Measurements from ENCODE around the gene SMAD9.

Gene SMAD9

DNA sequence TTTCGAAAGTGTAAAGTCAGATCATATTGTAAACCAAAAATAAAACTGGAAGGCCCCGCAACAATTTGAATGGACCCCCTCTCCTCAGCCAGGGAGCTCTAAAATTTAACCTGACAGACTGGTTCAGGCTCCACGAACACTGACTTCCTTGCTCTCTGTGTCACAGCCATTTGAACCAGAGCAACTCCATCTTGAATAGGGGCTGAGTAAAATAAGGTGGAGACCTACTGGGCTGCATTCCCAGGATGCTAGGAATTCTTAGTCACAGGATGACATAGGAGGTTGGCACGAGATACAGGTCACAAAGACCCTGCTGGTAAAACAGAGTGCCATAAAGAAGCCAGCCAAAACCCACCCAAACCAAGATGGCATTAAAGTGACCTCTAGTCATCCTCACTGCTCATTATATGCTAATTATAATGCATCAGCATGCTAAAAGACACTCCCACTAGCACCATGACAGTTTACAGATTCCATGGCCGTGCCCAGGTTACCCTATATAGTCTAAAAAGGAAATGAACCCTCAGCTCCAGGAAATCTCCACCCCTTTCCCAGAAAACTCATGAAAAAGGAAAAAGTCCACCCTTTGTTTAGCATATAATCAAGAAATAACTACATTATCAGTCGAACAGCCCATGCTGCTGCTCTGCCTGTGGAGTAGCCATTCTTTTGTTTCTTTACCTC, 57.9 kb downstream of the SMAD9 start:
- DNase-seq: no peak

DNA sequence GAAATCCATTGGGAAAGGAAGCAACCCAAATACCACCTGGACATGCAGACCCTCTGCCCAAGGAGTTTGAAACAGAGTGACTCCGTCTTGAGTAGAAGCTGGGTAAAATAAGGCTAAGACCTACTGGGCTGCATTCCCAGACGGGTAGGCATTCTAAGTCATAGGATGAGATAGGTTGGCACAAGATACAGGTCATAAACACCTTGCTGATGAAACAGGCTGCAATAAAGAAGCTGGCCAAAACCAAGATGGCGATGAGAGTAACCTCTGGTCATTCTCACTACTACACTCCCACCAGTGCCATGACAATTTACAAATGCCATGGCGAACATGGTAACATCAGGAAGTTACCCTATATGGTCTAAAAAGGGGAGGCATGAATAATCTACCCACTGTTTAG, 60.8 kb downstream of the SMAD9 start:
- no peak for DNase-seq

DNA sequence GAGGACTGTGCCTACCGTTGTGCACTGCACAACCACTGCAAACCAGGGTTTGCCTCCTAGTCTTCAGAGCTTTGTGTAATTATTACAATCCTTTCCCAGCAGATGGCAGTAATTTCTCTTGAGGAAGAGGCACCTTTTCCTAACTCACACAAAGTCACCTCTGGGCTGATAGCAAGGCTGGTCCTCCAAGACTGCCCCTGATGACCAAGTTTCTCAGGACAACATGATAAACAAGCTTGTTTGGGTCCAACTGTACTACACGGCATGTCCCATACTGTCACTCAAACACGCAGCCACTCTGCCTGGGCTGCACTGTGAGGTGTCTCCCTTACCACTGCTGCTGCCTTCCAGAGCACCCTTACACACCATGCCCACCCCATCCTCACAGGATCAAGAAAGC, 61.7 kb downstream of the SMAD9 start:
- peak in 1 of 5 donors; percentile 32 for DNase-seq

DNA sequence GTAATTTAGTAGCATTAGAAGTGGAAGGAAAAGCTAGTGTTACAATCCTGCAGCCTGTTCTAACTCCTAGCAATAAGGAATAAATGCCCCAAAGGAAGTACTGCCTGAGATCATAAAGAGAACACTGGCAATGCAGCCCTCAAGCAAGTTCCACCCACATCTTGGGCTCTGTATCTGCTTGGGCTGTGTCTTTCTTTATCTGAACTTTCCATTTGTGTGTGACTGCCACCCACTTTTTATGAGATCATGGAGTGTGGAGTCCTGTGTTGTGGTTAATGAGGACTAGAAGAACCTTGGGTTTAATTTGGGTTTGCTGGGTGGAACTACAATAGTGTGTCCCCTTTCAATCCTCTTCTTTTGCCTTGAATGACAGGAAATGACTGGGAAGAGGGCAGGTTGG, 62.8 kb downstream of the SMAD9 start:
- DNase-seq: no peak

DNA sequence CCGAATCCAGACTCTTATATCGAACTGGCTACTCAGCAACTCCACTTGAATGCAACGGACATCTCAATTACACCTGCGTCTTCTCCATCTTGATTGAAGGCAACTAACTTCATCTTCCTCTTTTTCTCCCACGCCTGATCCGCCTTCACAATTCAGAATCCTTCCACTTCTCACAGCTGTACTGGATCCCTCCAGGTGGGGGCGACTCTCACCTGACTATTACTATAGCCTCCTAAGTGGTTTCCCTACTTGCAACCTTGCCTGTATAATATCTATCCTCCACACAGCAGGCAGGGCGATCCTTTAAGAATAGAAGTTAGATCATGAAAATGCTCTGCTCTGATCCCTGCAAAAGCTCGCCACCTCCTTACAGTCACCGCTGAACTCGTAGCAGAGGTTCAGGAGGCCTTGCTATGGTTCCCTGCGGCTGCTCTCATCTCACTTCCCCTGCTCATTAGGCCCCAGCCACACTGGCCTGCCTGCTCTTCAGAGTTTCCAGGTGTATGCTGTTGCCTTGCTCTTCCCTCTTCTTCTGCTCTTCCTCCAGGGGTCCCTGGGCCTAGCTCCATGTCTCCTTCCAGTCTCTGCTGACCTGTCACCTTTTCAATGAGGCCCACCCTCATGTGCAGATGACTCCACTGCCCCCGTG, 69.1 kb downstream of the SMAD9 start:
- no peak for DNase-seq

DNA sequence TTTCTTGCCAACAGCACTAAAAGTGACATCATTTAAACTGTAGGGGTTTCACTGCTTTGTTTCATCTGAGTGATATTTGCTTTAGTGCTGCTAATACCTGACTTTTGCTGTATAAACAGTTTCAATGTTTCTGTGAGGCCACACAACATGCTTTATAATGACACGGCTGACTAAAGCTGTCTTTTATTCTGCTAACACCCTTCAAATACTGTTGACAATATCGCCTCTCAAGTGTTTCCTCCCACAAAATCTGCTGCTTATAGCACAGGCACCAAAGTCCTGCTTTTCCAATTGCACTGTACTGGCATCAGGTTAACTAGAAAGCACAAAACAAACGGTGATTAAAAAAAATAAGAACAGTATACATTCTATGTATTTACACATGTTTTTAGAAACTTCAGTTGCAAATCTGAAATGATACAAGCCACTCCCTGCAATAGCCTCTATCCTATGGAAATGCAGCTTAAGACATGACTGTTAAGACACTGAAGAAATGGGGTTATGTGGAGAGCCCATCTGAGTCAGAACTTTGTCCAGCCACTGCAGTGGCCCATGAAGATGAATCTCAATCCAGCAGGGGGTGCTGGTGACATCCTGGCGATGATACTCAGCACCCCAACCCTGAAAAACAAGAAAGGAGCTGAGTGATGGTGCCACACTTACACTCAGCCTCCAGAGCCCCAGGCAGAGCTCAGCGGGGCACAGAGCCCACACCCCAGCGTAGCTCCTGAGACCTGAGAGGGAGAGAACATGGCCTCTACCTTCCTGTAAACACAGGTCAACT, 71.6 kb downstream of the SMAD9 start:
- peak in 1 of 5 donors; percentile 25 for DNase-seq

DNA sequence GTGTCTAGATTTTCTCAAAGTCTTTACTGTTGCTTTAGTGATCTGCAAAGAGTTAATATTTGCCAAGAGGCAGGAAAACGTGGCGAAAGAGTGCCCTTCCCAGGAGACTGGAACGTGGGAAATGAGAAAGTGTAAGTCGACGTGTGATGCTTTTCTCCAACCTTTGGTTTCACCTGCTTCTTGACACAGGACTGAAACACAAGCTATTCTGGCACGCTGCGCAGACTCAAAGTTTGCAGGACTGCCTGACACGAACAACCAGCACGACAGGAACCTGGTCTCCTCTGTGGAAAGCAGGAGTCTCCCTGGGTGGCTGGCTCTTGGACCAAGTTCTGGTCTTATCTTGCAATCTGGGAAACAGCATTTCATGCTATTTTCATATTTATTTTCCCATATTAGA, 72.4 kb downstream of the SMAD9 start:
- DNase-seq: no peak

DNA sequence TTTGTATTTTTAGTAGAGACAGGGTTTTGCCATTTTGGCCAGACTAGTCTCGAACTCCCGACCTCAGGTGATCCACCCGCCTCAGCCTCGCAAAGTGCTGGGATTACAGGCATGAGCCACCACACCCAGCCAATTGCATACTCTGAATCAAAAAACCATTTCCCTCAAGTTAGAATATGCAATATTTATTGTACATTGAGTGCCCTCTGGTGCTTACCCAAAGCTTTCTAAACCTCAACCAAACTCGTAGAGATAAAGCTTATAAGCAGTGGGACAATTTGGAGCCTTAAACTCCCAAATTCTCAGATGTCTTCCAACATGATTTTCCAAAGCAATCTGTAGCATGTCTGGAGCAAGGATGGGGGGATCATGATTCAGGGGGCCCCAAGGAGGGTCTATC, 78.6 kb downstream of the SMAD9 start:
- no peak for DNase-seq

DNA sequence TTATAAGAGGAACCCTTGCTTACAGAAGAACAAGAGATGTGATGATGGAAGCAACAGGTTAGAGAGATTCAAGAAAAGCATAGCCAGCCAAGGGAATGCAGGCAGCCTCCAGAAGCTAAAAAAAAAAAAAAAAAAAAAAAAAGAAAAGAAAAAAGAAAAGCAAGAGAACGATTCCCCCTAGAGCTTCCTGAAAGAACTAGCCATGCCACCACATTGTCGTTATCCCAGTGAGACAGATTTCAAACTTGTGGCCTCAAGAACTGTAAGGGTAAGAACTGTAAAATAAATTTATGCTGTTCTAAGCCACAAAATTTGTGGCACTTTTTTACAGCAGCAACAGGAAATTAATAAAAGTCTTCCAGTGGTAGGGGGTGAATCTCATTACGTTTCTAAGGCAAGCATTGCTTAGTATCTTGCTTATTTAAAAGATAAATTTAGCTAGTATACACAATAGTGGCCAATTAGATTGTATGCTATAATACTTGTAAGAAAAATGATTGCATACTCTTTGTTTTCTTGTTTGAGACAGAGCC, 79.3 kb downstream of the SMAD9 start:
- DNase-seq: no peak

DNA sequence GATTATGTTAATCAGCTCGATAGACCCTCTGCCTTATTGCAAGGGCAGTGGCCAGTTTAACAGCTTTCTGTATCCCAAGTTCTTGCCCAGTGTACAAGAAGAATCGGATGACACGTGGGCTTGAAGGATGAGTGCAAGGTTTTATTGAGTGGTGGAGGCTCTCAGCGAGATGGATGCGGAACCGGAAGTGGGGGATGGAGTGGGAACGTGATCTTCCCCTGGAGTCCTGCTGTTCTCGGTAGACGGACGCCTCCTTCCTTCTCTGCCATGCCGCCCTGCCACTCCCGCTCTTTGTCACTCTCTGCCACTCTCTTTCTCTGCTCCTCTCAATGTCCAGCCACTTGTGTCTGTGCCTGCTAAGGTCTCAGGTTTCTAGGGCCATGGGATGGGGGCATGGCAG, 80.1 kb downstream of the SMAD9 start:
- no peak for DNase-seq

DNA sequence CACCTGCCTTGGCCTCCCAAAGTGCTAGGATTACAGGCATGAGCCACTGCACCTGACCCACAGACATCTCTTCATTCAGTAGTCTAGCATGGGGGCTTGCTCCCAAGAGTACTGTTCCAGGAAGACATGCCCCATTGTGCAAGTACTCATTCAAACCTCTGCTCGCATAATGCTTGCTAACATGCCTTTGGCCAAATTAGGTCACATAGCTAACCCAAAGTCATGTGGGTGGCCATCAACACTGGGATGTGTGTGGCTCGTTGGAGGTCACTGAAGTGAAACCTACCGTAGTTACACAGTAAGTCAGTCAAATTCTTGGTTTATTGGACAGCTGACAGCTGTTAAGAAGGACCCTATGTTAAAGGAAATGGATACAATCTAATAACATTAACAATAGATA, 80.8 kb downstream of the SMAD9 start:
- DNase-seq: no peak

DNA sequence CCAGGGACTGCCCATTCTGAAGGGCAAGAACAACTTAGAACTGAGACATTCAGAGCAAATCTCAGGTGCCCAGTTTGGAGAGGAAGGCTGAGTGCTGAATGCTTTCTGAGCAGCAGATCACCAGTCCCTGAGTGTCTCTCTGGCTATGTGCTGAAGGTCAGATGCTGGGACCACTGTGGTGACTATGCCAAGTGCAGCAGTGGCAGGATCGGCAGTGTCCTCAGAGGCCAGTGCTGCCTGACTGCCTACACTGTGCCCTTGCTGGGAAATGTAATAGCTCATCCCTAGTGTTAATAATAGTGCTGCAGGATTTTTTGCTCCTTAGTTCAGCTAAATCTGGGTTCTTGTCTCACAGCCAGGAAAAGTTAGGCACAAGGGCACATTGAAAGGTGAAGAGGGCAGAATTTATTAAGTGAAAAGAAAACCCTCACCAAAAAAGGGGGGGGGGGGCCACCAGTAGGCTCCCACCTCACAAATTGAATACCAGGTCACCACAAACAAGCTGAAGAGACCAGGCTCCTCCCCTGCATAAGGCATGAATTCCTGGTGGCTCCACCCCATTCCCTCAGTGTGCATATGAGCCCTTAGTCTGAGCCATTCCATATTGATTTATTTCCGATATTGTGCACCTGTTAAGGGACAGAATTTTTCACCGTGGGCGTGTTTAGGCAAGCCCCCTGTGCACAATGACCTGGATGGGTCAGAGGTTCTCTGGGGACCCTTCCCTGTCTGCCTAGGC, 82.5 kb downstream of the SMAD9 start:
- no peak for DNase-seq

DNA sequence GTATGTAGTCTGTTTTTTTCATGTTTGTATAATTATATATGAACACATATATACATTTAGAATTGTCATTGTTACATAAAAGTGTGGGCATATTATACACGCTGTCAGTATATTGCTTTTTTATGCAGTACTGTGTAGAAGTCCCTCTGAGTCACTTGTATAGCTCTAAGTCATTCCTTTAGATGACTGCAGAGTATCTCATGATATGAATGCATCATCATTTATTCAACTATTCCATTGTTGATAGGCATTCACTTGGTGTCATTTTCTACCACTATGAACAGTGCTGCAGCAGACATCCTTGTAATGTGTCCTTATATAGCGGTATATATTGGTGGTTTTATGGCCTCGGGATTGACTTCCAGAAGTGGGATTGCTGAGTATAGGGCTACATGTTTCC, 85.7 kb downstream of the SMAD9 start:
- no peak for DNase-seq

DNA sequence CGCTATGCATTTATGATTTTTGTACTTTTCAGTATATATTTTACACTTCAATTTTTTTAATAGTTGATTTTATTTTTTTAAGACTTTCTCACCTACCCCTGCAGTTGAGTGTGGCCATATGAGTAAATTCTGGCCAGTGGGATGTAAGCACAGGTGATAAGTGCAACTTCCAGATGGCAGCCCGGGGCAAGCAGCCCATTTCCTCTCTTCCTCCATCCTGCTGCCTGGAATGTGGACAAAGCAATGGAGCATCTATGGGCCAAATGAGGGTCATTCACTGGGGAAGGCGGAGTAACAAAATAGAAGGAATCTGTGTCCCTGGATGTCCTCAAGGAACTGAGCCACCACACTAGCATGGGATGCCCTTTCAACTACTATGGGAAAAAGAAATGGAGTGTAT, 88.7 kb downstream of the SMAD9 start:
- no peak for DNase-seq

DNA sequence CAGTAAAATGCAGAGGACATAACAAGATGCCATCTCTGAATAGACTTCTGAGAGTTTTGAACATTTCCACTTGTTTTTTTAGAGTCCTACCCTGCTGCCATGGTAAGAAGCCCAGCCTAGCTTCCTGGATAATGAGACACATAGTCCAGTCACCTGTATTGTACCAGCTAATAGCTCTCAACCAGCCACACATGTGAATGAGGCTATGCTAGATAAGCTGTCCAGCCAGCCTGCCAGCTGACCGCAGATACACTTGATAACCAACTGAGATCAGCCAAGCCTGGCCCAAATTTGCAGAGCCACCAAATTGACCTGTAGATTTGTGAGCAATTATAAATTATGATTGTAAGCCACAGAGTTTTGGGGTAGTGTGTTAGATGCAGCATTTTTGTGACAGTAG, 90.3 kb downstream of the SMAD9 start:
- no peak for DNase-seq

DNA sequence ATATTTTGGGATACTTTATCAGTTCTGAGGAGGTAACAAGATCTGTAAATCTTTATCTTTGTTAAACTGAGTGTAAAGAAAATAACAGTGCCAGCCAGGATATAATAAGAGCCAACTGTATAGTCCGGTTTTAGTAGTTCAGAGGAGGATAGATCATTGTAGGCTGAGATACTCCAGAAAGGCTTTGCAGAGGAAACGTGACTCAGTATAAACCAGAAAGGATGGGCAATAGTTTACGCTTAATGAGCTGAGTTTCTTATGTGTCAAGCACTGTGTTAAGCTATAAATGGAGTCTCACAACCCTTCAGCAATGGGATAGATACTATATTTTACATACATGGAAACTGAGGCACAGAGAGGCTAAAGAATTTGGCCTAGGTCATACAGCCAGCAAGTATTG, 97.3 kb downstream of the SMAD9 start:
- peak in 1 of 5 donors; percentile 10 for DNase-seq

DNA sequence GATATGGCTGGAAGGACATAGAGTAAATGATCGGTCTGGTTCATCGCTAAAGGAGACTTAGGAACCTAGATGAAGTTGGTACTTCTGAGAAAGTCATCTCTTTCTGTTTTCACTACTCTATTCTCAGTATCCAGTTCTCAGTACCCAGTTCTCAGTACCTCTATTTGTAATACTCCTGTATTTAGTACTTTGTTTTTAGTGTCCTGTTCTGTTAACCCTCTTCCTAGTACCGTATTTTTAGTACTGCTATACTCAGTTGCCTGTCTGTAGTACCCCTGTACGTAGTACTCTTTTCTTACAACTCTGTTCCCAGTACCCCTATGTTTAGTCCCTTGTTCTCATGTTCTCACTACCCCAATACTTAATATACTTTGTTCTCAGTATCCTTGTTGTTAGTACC, 99.8 kb downstream of the SMAD9 start:
- peak in 1 of 5 donors; percentile 56 for DNase-seq

DNA sequence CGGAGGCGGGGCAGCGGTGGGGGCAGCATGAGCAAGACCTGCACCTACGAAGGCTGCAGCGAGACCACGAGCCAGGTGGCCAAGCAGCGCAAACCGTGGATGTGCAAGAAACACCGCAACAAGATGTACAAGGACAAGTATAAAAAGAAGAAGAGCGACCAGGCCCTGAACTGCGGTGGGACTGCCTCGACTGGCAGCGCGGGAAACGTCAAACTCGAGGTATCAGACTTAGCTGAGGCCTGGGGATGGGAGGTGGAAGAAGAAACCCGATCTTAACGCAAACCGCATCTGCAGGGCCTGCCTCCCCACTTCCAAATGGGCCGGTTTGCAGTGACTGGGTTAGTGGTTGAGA, 100.3 kb downstream of the SMAD9 start:
- DNase-seq: peak in 2 of 5 donors; percentile 8 to 57

DNA sequence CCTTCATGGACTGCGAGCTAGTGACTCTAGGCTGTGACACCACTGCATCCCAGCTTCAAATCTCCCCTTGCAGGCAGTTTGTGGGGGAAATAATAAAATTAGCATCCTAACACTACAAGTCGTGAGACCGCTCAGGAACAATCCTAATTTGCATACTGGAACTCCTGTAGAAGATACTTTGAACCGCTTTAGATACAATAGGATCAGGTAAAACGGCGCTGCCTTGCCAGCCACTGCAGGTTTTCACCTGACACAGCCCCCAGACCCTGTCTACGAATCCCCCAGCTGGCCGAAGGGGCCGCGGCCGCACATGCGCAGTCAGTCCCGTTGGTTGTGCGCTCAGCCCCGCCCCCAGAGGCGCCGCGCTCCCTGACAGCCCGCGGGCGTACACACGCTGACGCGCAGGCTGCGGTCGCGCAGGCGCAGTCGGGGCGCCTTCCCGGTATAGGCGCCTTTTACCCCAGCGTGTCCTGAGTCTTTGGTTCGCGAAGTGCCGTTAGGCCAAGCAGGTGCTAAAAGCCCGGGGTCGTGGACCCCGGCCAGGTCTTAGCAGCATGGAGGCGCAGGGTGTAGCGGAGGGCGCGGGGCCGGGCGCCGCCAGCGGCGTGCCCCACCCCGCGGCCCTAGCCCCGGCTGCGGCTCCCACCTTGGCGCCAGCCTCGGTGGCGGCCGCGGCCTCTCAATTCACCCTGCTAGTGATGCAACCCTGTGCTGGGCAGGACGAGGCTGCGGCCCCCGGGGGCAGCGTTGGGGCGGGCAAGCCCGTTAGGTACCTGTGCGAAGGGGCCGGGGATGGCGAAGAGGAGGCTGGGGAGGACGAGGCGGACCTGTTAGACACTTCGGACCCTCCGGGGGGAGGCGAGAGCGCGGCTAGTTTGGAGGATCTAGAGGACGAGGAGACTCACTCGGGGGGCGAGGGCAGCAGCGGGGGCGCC, 101.0 kb downstream of the SMAD9 start, which contains the start of gene RFXAP:
RFXAP (plus strand) TSS at position 419 of the 935 bp plus-strand sequence; CDS start at position 555, 136 bp downstream.
- peak; percentile 86 to 93 (median 89) for DNase-seq

DNA sequence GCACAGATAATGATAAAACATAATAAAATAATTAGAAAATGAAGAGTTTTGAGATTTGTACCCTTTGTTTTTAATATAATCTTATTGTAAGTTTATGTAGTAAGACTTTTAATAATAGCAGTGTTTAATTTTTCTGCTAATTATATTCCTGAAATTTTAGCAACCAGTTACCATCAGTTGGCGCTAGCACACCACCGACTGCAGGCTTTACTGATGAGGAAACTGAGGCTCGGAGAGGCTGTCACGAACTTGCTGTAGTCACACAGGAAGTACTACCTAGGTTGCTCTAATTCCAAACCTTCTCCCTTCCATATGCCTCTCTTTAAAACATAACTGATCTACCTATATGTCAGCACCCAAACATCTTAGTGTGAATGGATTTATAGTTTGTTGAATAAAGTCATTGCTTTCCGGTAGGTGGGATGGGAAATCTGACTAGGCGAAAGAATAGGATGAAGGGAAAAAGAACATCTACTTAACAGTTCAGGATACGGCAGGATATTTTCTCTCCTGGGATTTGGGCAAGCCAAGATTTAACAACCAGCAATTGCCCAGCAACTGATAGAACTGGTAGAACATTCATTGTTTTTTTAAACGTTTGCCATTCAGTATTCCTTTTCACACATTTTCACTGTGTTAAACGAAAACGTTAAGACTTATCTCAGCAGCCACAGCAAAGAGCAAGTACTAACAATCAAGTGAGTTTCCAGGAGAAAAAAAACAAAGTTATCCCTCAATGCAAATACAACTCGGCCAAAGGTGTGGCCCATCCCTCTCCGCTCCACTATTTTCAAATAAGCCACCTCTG, 101.8 kb downstream of the SMAD9 start:
- no peak for DNase-seq

DNA sequence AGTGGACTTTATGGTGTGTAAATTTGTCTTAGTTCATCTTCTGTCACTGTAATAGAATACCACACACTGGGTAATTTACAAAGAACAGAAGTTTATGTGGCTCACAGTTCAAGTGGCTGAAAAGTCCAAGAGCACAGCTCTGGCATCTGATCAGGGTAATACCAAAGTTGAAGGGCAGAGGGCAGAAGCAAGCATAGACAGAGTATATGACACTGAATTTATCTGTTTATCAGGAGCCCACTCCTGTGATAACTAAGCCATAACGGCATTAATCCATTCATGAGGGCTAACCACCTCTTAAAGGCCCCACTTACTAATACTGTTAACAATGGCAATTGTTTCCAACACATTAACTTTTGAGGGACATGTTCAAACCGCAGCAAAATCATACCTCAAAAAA, 105.0 kb downstream of the SMAD9 start:
- peak in 1 of 5 donors; percentile 14 for DNase-seq
